IMR-90 (cell line): ENCODE measurements around the gene BTN3A1.

Experiments used
- CTCF ChIP-seq: conservative IDR thresholded peaks from 2 replicates; pipeline ENCODE4 v1.5.1; 2012; ENCODE audit warnings: mild to moderate bottlenecking, low read depth, low read length, improper control_type of control experiment
- ELK1 ChIP-seq: fragments of 150-350 bp; IDR thresholded peaks from 2 replicates; pipeline ENCODE4 v1.6.1; 2016; ENCODE audit warnings: low read depth, mild to moderate bottlenecking, low read length, moderate library complexity, borderline replicate concordance
- POLR2A ChIP-seq: IDR thresholded peaks from 2 replicates; pipeline ENCODE4 v1.6.1; 2012; ENCODE audit warnings: mild to moderate bottlenecking, low read depth, low read length
- RFX5 ChIP-seq: IDR thresholded peaks from 2 replicates; pipeline ENCODE4 v1.8.0; 2012; ENCODE audit warnings: low read depth, mild to moderate bottlenecking, low read length, moderate library complexity

DNA sequence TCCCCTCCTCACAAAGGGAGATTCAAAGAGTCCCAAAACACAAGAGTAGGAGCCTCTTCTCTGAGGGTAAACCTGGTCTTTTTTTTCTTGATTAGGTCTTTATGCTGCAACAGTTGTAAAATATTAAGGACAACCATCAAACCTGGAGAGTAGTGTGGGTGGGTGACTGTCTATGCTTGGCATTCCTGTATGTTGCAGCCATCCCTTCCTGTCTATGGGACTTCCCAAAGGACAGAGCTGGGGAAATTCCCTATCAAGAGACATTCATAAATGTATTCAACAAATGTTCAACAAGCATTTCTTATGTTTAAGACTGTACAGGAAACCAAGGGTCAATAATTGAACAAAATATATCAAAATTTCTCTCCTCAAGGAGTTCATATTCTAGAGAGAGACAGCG is 13.6 kb upstream of the BTN3A1 start:
- TF ChIP-seq POLR2A, result no peak
- no peak for TF ChIP-seq CTCF
- TF ChIP-seq RFX5, result no peak
- TF ChIP-seq ELK1, result no peak
